ENCODE results near the gene FAM118A.
"Not testable (repeated sequence)": the region's sequence is repeated elsewhere in the genome, so short reads cannot be mapped to it uniquely, and the experiment has no call there.

FAM118A gene

DNA sequence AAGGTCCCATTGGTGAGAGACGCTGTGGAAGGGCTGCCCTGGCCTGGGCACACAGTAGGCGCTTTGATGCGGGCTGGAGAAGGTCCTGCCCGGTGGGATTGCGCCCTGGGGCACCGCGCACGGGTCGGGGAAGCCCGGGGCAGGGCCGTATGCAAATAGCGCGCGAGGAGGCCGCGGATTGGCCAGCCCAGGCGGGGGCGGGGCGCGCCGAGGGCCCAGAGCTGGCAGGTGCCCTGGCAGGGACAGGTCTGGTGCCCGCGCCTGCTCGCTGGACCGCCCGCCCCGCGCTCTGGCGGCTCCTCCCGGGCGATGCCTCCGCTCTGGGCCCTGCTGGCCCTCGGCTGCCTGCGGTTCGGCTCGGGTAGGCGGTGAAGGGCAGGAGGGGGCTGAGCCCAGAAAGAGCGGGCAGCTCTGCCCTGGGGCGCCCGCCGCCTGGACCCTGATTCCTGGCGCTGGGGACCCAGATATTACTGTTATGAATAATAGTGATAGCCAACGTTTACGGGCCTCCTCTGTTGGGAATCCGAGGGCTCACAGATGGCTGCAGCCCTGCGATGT lies 24.9 kb upstream of the FAM118A start, which contains the start of gene UPK3A:
Gene UPK3A (plus strand): TSS at position 245 of the 558 bp plus-strand sequence. CDS start 65 bp downstream, at position 310.
- peak; percentile 89 for DNase-seq (ENCODE audit: low spot score)

DNA sequence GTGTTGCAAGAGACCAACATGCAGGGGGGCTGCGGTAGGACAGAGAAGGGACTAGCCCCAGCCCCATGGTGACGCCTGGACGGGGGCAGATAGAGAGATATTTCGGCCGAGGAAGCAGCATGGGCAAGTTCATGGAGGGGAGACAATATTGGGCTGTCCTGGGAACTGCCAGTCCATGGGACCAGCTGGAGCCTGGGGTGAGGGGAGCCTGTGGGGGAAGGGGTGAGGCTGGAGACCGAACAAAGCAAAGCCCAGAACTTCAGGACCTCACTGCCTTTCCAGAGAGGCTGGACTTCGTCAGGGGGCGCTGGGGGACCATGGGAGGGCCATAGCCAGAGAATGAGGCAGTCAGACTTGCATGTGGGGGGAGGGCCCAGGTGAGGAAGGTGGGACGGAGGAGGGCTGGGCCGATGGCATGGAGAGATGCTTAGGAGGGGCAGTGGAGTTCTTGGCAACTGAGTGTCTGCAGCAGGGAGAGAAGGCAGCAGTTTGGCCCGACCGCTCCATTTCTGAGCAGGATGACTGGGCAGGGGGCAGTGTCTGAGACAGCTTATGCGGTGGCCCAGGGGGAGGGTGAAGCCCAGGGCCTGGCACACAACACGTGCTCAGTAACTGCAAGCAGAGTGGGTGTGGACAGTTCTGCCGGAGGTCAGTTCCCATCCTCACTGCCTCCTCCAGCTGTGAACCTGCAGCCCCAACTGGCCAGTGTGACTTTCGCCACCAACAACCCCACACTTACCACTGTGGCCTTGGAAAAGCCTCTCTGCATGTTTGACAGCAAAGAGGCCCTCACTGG lies 24.3 kb upstream of the FAM118A start:
- DNase-seq (ENCODE audit: low spot score): peak; percentile 62

DNA sequence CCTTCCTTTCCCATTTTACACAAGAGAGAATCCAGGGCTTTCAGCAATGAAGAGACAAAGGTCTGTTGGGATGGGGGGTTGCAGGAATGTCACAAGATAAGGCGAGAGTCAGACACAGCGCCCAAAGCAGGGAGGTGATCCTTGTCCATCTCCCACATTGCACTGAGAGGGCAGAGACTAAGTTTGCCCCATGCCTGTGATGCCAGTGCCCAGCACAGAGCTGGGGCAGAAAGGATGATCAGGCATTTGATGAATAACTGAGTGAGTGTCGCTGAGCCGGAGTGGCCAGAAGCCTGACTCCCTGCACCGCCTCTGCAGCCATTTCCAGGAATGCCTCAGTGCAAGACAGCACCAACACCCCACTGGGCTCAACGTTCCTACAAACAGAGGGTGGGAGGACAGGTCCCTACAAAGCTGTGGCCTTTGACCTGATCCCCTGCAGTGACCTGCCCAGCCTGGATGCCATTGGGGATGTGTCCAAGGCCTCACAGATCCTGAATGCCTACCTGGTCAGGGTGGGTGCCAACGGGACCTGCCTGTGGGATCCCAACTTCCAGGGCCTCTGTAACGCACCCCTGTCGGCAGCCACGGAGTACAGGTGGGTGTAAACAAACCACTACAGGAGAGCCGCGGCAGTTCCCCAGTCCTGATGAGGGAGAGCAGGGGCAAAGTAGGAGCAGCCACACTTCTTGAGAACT lies 22.7 kb upstream of the FAM118A start:
- no peak for DNase-seq (ENCODE audit: low spot score)

DNA sequence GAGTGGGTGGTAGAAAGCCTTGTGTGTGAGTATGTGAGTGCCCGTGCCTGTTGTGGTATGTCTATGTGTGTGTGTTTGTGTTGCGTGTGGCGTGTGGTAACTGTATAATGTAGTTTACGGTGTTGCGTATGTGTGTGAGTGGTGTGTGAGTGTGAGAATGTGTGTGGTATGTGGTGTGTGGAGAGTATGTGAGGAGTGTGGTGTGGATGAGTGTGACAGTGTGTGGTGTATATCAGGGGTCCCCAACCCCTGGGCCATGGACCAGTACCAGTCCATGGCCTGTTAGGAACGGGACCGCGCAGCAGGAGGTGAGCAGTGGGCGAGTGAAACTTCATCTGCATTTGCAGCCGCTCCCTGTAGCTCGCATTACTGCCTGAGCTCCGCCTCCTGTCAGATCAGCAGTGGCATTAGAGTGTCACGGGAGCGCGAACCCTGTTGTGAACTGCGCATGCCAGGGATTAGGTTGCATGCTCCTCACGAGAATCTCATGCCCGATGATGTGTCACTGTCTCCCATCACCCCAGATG lies 19.3 kb upstream of the FAM118A start:
- DNase-seq (ENCODE audit: low spot score): peak; percentile 72

DNA sequence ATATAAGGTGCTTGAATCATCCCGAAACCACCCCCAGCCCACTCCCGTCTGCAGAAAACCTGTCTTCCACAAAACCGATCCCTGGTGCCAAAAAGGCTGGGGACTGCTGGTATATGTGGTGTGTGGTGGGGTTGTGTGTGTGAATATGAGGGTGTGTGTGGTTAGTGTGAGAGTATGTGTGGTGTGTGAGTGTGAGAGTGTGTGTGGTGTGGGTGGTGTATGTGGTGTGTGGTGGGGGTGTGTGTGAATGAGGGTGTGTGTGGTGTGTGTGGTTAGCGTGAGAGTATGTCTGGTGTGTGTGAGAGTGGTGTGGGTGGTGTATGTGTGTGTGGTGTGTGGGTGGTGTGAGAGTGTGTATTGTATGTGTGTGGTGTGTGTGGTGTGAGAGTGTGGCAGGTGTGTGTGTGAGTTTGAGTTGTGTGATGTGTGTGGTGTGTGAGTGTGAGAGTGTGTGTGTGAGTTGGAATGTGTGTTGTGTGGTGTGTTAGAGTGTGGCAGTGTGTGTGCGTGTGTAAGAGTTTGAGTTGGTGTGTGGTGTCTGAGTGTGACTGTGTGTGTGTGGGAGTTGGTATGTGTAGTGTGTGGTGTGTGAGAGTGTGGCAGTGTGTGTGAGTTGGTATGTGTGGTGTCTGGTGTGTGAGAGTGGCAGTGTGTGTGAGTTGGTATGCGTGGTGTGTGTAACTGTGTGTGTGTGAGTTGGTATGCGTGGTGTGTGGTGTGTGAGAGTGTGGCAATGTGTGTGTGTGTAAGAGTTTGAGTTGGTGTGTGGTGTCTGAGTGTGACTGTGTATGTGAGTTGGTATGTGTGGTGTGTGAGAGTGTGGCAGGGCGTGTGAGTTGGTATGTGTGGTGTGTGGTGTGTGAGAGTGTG lies 18.4 kb upstream of the FAM118A start:
- no peak for DNase-seq (ENCODE audit: low spot score)

DNA sequence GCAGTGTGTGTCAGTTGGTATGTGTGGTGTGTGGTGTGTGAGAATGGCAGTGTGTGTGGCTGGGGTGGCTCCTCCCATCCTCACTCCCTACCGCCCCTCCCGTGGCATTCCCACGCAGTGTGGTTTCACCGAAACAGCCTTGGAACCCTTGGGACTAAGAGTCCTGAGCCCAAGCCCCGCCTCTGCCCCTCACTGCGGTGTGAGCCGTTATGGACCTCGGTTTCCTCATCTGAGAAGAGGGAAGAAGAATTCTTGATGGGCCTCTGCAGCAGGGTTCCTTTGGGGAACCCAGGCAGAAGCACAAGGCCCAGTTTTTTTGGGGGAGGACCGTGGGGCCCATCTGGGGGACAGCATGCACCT lies 17.8 kb upstream of the FAM118A start:
- DNase-seq (ENCODE audit: low spot score): no peak

DNA sequence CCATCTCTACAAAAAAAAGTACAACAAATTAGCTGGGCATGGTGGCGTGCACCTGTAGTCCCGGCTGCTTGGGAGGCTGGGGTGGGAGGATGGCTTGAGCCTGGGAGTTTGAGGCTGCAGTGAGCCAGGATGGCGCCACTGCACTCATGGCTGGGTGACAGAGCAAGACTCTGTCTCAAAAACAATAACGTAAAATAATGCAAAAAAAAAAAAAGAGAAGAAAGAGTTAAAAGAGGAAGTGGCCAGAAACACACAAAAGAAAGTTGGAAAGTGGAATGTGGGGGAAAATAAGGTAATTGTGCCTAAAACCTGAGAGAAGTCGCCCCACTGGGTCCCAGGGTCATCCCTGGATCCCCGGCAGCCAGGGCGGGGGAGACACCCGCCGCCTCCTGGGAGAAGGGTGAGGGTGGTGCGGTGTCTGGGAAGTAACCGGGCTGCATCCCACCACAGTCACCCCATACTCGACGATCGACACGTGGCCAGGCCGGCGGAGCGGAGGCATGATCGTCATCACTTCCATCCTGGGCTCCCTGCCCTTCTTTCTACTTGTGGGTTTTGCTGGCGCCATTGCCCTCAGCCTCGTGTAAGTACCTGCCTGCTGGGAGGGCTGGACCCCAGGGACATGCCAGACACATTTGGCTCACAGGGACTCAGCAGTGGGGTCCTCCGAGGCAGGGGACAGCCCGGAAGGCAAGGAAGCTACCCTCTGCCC lies 16.8 kb upstream of the FAM118A start:
- no peak for DNase-seq (ENCODE audit: low spot score)

DNA sequence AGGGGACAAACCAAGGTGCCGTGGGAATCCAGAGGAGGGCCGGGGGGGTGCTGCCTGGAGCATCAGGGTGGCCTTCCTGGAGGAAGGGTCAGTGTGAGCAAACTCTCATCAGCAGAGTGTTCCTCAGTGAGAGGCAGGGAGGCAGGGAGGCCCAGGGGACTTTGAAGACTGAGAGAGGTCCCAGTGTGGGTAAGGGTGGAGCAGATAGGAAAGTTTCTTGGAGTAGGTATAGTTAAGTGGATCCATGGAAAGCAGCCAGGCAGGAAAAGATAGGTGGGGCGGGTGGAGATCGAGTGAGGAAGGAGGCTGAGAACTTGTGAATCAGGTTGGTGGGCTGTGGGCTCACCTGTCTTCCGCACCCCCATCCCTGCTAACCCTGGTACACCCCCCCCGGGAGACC lies 15.7 kb upstream of the FAM118A start:
- DNase-seq (ENCODE audit: low spot score): no peak

DNA sequence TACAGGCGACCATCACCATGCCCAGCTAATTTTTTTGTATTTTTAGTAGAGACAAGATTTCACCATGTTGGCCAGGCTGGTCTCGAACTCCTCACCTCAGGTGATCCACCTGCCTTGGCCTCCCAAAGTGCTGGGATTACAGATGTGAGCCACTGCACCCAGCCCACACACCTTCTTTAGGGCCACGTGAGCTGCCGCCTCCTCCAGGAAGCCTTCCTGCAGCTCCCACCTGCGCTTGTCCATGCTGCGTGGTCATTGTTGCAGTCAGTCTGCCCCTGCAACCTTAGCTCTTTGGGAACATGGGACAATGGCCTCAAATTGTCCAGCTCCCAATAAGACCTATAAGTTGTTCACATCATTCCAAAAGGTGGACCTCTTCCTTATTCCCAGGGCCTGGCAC lies 14.7 kb upstream of the FAM118A start:
- DNase-seq (ENCODE audit: low spot score): not testable (repeated sequence)

DNA sequence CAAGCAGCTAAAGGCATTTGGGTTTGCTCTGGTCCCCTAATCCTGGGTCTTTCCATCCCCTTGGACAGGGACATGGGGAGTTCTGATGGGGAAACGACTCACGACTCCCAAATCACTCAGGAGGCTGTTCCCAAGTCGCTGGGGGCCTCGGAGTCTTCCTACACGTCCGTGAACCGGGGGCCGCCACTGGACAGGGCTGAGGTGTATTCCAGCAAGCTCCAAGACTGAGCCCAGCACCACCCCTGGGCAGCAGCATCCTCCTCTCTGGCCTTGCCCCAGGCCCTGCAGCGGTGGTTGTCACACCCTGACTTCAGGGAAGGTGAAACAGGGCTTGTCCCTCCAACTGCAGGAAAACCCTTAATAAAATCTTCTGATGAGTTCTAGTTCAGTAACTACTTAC lies 14.2 kb upstream of the FAM118A start:
- no peak for DNase-seq (ENCODE audit: low spot score)

DNA sequence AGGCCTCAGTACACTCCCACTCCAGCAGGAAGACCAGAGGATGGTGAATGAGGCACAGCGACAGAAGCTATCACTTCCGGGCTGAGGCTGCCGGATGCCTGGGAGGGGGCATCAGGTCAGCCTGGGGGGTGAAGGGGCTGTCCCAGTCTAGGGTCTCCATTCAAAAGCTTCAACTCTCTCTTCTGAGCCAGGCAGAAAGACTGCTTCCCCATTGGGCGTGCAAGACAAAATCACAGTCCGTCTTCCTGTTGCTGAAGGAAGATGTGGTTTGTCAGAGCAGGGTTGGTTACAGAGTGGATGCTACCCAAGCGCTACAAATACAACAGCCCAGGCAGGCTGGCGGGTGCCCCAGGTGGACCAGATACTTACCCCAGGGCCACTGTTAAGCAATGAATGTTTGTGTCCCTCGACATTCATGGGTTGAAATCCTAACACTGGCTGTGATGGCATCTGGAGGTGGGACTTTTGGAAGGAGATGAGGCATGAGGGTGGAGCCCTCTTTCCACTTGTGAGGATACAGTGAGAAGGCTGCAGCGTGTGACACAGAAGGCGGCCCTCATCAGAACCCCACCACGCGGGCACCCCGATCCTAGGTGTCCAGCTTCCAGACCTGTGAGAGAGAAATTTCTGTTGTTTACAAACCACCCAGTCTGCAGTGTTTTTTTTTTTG lies 13.0 kb upstream of the FAM118A start:
- DNase-seq (ENCODE audit: low spot score): no peak

DNA sequence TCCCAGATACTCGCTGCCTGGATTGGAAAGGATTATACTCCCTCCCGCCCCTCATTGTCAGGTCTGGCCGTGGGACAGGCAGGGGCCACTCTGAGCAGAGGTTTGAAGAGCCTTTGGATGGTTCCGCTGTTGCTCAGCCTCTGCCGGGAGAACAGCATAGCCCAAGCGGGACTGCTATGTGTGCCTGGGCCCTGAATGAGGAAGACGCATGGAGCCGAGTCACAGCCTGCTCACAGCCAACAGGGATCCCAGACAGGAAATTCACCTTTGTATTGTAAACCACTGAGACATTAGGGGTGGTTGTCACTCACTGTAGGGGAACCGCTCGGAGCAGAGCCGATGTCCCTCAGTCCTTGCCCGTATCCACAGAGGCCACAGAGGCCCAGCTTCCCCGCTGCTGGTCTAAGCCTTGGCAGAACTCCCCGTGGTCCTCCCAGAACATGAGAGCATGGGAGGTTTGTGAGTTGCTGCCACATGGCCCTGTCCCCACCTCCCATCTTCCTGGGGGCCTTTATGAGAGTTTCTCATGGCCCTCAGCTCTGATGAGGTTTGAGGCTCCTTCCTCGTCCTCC lies 10.7 kb upstream of the FAM118A start:
- DNase-seq (ENCODE audit: low spot score): no peak

DNA sequence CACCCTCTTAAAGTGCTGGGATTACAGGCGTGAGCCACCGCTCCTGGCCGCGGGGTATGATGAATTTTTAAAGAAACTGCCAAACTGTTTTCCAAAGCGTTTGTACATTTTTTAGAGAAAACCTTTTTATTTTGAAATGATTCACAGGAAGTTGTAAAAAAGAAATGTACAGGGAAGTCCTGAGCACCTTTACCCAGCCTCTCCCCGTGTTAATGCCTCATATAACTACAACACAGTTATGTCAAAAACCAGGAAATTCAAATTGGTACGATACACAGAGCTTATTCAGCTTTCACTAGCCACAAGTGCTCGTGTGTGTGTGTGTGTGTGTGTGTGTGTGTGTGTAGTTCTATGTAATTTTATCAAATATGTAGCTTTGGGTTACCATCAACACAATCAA lies 7.0 kb upstream of the FAM118A start:
- DNase-seq (ENCODE audit: low spot score): no peak

DNA sequence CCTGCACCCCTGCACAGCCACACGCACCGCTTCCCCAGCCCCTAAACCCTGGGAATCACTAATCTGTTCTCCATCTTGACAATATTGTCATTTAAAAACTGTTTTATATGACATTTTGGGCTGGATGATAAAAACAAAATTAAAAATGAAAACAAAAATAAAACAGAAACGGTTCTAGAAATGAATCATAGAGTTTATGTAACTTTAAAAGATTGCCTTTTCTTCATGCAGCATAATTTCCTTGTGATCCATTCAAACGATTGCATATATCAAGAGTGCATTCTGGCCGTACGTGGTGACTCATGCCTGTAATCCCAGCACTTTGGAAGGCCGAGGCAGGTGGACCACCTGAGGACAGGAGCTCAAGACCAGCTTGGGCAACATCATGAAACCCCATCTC lies 6.6 kb upstream of the FAM118A start:
- DNase-seq (ENCODE audit: low spot score): no peak

DNA sequence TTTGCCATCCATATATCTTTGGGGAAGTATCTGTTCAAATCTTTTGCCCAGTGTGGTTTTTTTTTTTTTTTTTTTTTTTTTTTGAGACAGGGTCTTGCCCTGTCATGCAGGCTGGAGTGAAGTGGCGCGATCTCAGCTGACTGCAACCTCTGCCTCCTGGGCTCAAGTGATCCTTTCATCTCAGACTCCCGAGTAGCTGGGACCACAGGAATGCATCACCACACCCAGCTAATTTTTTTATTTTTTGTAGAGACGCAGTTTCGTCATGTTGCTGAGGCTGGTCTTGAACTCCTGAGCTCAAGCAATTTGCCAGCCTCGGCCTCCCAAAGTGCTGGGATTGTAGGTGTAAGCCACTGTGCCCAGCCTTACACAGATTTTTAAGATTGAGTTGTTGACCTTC lies 4.8 kb upstream of the FAM118A start:
- DNase-seq (ENCODE audit: low spot score): no peak

DNA sequence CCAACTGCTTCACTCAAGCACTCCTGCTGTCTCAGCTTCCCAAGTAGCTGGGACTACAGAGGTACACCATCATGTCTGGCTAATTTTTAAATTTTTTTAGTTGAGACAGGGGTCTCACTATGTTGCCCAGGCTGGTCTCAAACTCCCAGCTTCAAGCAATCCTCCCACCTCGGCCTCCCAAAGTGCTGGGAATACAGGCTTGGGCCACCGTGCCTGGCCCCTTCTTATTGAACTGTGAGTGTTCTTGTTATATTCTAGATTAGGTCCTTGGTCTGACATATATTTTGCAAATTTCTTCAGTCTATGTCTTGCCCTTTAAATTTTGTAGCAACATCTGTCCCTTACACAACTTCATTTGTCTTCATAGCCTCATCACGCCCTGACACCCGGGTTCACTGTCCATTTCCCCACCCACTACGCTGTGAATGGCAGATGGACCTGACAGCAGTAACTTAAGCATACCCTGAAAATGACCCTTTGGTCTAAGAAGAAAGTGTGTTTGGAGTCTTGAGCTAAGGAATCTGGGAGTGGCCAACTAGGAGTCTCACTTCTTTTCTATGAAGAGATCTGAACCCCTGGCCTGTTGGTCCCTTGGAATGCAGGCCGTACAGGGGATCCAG lies 4.2 kb upstream of the FAM118A start:
- no peak for DNase-seq (ENCODE audit: low spot score)

DNA sequence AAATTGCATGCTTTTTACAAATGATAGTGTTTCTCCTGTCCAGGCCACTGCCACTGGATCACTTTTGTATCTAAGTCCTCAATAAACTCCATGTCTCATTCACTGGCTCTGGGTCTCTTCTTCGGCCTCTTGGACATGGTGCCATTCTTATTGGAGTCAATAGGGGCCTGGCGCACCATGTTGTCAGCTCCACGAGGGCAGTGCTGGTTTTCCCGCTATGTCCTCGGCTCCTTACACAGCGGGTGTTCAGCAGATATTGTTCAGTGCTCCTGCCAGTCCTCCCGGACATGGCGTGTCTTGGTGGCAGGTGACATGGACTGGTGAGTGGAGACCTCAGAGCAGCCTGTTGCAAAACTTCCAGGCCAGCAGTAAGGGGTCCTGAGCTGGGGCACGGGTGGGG lies 3.6 kb upstream of the FAM118A start:
- no peak for DNase-seq (ENCODE audit: low spot score)

DNA sequence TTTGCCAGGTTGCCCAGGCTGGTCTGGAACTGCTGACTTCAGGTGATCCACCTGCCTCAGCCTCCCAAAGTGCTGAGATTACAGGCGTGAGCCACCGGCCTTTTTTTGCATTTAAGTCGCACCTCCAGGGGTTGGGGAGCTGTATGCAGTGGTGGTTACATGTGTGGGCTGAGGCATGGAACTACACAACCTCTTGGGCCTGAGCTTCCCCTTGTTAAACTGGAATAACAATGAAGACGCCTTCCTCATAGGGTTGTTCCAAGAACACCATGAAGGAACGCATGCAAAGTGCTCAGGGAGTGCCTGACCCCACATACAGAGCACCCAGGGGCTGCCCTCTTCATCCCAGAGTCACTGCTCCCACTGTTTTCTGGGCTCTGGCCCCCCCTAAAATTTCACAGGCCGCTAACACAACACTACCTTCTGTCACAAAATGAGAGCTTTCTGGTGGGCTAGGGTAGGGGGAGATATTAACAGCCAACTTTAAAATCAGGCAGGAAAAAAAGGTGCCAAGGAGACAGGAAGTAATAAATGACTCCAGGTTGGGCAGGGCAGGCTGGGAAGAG lies 1.3 kb upstream of the FAM118A start:
- DNase-seq (ENCODE audit: low spot score): no peak

DNA sequence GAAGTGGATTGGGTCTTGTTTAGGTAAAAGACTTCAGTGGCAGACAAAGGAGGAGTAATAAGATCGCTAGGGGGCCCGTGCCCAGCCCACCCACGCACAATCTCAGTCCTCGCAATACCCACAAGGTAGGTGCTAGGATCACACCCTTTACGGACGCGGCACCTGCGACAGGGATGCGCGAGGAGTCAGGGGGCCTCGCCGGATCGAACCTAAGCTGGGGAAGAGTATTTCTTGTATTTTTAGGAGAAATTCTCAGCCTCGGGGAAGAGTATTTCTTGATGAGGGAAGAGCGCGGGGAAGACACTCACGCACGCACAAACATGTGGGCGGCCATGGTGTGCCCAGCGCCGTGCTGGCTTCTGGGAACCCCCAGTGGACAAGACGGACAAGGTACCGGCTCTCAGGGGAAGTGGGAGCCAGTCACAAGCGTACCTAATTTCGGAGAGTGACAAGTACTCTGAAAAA lies 745 bp upstream of the FAM118A start:
- no peak for DNase-seq (ENCODE audit: low spot score)

All from ecto neural progenitor cell (in vitro differentiated cells).